Urothelium cell line (cell line): ENCODE data around the gene PARP8.
"Not testable (repeated sequence)": the region's sequence is repeated elsewhere in the genome, so short reads cannot be mapped to it uniquely, and the experiment has no call there.

Experiments
- DNase-seq: peaks from one replicate; pipeline ENCODE4 v3.0.0; 2011; ENCODE audit warnings: low spot score, mixed read lengths
- FAIRE-seq: peaks from 2 replicates; lab custom pipeline; 2011; peaks lifted over from hg19 to GRCh38; lab: Jason Lieb, UNC

The PARP8 gene

GRCh38 chr5:50767588-50767987, 101.2 kb downstream of the PARP8 start:
- DNase-seq = no peak
- FAIRE-seq = no peak

GRCh38 chr5:50768634-50769033, 102.2 kb downstream of the PARP8 start:
- DNase-seq (no peak), FAIRE-seq (no peak)

- DNase-seq = no peak
- FAIRE-seq = no peak
Measured at GRCh38 chr5:50770441-50770840, 104.0 kb downstream of the PARP8 start.

- not testable (repeated sequence) for FAIRE-seq
Measured at GRCh38 chr5:50774446-50775175, 108.2 kb downstream of the PARP8 start.

GRCh38 chr5:50786073-50786472, 119.6 kb downstream of the PARP8 start:
- DNase-seq (no peak), FAIRE-seq (no peak)

More at GRCh38 chr5:50774446-50775175, 108.2 kb downstream of the PARP8 start:
- not testable (repeated sequence) for DNase-seq

GRCh38 chr5:50791813-50792212, 125.4 kb downstream of the PARP8 start:
- no peak for DNase-seq
- no peak for FAIRE-seq

- DNase-seq (no peak), FAIRE-seq (no peak)
Measured at GRCh38 chr5:50792843-50793242, 126.4 kb downstream of the PARP8 start.

- no peak for DNase-seq
- FAIRE-seq = no peak
Measured at GRCh38 chr5:50794812-50795211, 128.4 kb downstream of the PARP8 start.

- no peak for FAIRE-seq
- no peak for DNase-seq
Measured at GRCh38 chr5:50798002-50798401, 131.6 kb downstream of the PARP8 start.

- DNase-seq (no peak), FAIRE-seq (no peak)
Measured at GRCh38 chr5:50799596-50799995, 133.2 kb downstream of the PARP8 start.

GRCh38 chr5:50800410-50800809, 134.0 kb downstream of the PARP8 start:
- FAIRE-seq = no peak
- no peak for DNase-seq

- DNase-seq (no peak), FAIRE-seq (no peak)
Measured at GRCh38 chr5:50807661-50808060, 141.2 kb downstream of the PARP8 start.

GRCh38 chr5:50808406-50808805, 142.0 kb downstream of the PARP8 start:
- no peak for FAIRE-seq
- DNase-seq = no peak

GRCh38 chr5:50811746-50812145, 145.3 kb downstream of the PARP8 start:
- not testable (repeated sequence) for FAIRE-seq, DNase-seq

- no peak for FAIRE-seq
- DNase-seq = no peak
Measured at GRCh38 chr5:50813691-50814090, 147.3 kb downstream of the PARP8 start.

GRCh38 chr5:50814556-50814955, 148.1 kb downstream of the PARP8 start:
- FAIRE-seq (no peak), DNase-seq (no peak)

GRCh38 chr5:50822046-50822445, 155.6 kb downstream of the PARP8 start:
- FAIRE-seq (no peak), DNase-seq (no peak)

- DNase-seq (no peak), FAIRE-seq (no peak)
Measured at GRCh38 chr5:50822761-50823160, 156.3 kb downstream of the PARP8 start.

- no peak for FAIRE-seq
- DNase-seq = no peak
Measured at GRCh38 chr5:50823568-50823967, 157.1 kb downstream of the PARP8 start.

- FAIRE-seq (no peak), DNase-seq (no peak)
Measured at GRCh38 chr5:50824109-50824508, 157.7 kb downstream of the PARP8 start.

GRCh38 chr5:50827516-50828247, 161.2 kb downstream of the PARP8 start:
- FAIRE-seq (no peak), DNase-seq (no peak)

GRCh38 chr5:50829023-50829422, 162.6 kb downstream of the PARP8 start:
- DNase-seq (no peak), FAIRE-seq (no peak)
